Type B pancreatic cell (in vitro differentiated cells): ENCODE results near the gene IL21R. TPM values are rescaled to one million over a fixed set of nuclear protein-coding genes. Genes with fewer than 3 reads are reported as not detected.

Experiments used
- DNase-seq: peaks from one replicate; pipeline ENCODE4 v3.0.0; 2021; ENCODE audit warnings: mixed read lengths; ENCODE audit not compliant: unreplicated experiment; ENCODE audit errors: extremely low spot score
- H3K27ac Mint-ChIP-seq: 2 replicates; pipeline ENCODE4 v1.8.0; 2021; ENCODE audit warnings: mild to moderate bottlenecking, mixed read lengths
- H3K27me3 Mint-ChIP-seq: 2 replicates; pipeline ENCODE4 v1.8.0; 2021; ENCODE audit warnings: mixed read lengths
- H3K36me3 Mint-ChIP-seq: 2 replicates; pipeline ENCODE4 v1.8.0; 2021; ENCODE audit warnings: mixed read lengths
- H3K4me1 Mint-ChIP-seq: one replicate; pipeline ENCODE4 v1.8.0; 2021; ENCODE audit warnings: mixed read lengths; ENCODE audit not compliant: unreplicated experiment
- H3K4me3 Mint-ChIP-seq: 2 replicates; pipeline ENCODE4 v1.8.0; 2021; ENCODE audit warnings: mild to moderate bottlenecking, mixed read lengths
- H3K9me3 Mint-ChIP-seq: 2 replicates; pipeline ENCODE4 v1.8.0; 2021; ENCODE audit warnings: mixed read lengths
- total RNA-seq: library from RNA; stranded (reverse); gene quantifications from 2 replicates; pipeline ENCODE4 v1.2.1, GENCODE V29; 2021; ENCODE audit warnings: low replicate concordance
- TF ChIP-seq, protein P1 (sequence below): fragments of 200-600 bp; sonication (generic); conservative IDR thresholded peaks from 2 replicates; pipeline ENCODE4 v1.5.0; 2021; ENCODE audit warnings: antibody characterized with exemption, mild to moderate bottlenecking

The IL21R gene
- total RNA-seq, 1 donor from 2014 or later: 0.29 TPM

GRCh38 chr16:27364493-27365141 lies 37.4 kb upstream of the IL21R start:
- peak overlapping the region; percentile 59 for H3K4me3 Mint-ChIP-seq
- no peaks in the 10 kb centered on the region for H3K9me3 Mint-ChIP-seq
- H3K4me1 Mint-ChIP-seq: peaks cover 3% of the 10 kb centered on the region
- TF ChIP-seq, protein P1, sequence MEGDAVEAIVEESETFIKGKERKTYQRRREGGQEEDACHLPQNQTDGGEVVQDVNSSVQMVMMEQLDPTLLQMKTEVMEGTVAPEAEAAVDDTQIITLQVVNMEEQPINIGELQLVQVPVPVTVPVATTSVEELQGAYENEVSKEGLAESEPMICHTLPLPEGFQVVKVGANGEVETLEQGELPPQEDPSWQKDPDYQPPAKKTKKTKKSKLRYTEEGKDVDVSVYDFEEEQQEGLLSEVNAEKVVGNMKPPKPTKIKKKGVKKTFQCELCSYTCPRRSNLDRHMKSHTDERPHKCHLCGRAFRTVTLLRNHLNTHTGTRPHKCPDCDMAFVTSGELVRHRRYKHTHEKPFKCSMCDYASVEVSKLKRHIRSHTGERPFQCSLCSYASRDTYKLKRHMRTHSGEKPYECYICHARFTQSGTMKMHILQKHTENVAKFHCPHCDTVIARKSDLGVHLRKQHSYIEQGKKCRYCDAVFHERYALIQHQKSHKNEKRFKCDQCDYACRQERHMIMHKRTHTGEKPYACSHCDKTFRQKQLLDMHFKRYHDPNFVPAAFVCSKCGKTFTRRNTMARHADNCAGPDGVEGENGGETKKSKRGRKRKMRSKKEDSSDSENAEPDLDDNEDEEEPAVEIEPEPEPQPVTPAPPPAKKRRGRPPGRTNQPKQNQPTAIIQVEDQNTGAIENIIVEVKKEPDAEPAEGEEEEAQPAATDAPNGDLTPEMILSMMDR: no peak
- no peak for DNase-seq
- H3K27ac Mint-ChIP-seq: peak overlapping the region; percentile 73
- no peaks in the 10 kb centered on the region for H3K27me3 Mint-ChIP-seq
- peaks cover 7% of the 10 kb centered on the region for H3K36me3 Mint-ChIP-seq

GRCh38 chr16:27365142-27366089 lies 36.6 kb upstream of the IL21R start:
- TF ChIP-seq, protein P1: no peak
- H3K27ac Mint-ChIP-seq: peak overlapping the region; percentile 73
- no peaks in the 10 kb centered on the region for H3K27me3 Mint-ChIP-seq
- no peak for DNase-seq
- peaks cover 3% of the 10 kb centered on the region for H3K4me1 Mint-ChIP-seq
- H3K4me3 Mint-ChIP-seq: no peak overlapping the region
- peaks cover 7% of the 10 kb centered on the region for H3K36me3 Mint-ChIP-seq
- no peaks in the 10 kb centered on the region for H3K9me3 Mint-ChIP-seq

DNA sequence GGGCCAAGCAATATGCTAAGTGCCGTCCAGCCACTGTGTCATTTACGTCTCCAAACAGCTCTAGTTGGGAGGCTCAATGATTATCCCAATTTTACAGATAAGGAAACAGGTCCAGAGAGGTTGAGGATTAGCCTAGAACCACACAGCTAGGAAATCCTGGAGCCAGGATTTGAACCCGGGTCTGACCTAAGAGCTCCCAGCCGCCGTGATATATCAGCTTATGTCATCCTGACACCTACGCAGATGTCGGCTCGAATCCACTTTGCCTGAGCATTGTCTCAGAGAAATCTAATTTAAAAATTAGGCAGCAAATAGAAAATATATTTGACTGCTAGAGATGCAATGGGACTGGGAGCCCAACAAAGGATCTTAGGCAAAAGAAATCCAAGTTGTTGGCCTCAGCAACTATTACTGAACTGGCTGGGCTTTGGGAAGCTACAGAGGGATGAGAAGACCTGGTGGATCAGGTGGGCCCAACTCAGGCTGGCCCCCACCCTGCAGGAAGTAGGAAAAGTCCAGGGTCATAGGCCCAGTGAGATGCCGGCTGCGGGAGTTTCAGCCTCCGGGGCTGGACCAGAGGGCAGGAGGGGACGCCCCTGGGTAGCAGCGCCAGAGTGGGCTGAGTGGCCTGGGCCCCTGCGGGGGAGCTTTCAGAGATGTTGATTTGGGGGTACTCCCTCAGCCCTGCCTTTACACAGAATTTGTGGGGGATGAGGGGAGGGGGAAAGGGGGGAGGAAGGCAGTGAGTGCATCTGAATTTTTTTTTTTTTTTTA lies 35.1 kb upstream of the IL21R start:
- no peaks in the 10 kb centered on the region for H3K9me3 Mint-ChIP-seq
- H3K27me3 Mint-ChIP-seq: no peaks in the 10 kb centered on the region
- H3K27ac Mint-ChIP-seq: no peak overlapping the region
- no peak overlapping the region for H3K4me3 Mint-ChIP-seq
- peaks cover 4% of the 10 kb centered on the region for H3K36me3 Mint-ChIP-seq
- H3K4me1 Mint-ChIP-seq: peaks cover 3% of the 10 kb centered on the region
- TF ChIP-seq, protein P1: no peak
- DNase-seq: no peak

GRCh38 chr16:27367461-27368357 lies 34.3 kb upstream of the IL21R start:
- no peak overlapping the region for H3K27ac Mint-ChIP-seq
- H3K36me3 Mint-ChIP-seq: no peaks in the 10 kb centered on the region
- no peaks in the 10 kb centered on the region for H3K9me3 Mint-ChIP-seq
- DNase-seq: no peak
- H3K27me3 Mint-ChIP-seq: no peaks in the 10 kb centered on the region
- H3K4me1 Mint-ChIP-seq: peaks cover 3% of the 10 kb centered on the region
- no peak overlapping the region for H3K4me3 Mint-ChIP-seq
- TF ChIP-seq, protein P1: peak; percentile 80

DNA sequence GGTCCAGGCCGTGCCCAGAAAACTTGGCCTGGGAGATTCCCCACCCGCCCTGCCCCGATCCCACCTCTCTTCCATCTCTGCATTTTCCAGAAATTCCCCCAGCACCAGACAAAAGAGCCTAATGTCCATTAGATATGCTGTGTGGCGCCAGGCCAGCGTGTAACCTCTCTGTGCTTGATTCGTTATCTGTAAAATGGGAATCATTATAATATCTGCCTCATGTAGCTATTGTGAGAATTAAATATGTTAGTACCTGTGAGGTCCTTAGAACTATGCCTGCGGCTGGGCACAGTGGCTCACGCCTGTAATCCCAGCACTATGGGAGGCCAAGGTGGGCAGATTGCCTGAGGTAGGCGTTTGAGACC lies 33.6 kb upstream of the IL21R start:
- H3K36me3 Mint-ChIP-seq: no peaks in the 10 kb centered on the region
- TF ChIP-seq, protein P1: no peak
- H3K27ac Mint-ChIP-seq: no peak overlapping the region
- H3K27me3 Mint-ChIP-seq: no peaks in the 10 kb centered on the region
- H3K4me3 Mint-ChIP-seq: no peak overlapping the region
- H3K9me3 Mint-ChIP-seq: no peaks in the 10 kb centered on the region
- DNase-seq: no peak
- H3K4me1 Mint-ChIP-seq: peaks cover 3% of the 10 kb centered on the region
